Brain microvascular endothelial cell (primary cell): ENCODE measurements around the gene QRFP.
A peak's percentile ranks its signal among the peaks of the same experiment; 100 is the strongest.
"Not testable (repeated sequence)": the region's sequence is repeated elsewhere in the genome, so short reads cannot be mapped to it uniquely, and the experiment has no call there.

Source experiments
- DNase-seq: peaks from one replicate; pipeline ENCODE4 v3.0.0-alpha.2; 2020
- H3K27ac ChIP-seq: fragments of 250-450 bp; sonication (Bioruptor Pico); 2 replicates; pipeline ENCODE4 v1.5.1; 2020; ENCODE audit warnings: mild to moderate bottlenecking, moderate library complexity
- H3K27me3 ChIP-seq: fragments of 250-450 bp; sonication (Bioruptor Pico); replicated peaks from 2 replicates; pipeline ENCODE4 v1.5.1; 2020; ENCODE audit warnings: mild to moderate bottlenecking
- H3K36me3 ChIP-seq: fragments of 250-450 bp; sonication (Bioruptor Pico); replicated peaks from 2 replicates; pipeline ENCODE4 v1.5.1; 2020; ENCODE audit warnings: mild to moderate bottlenecking
- H3K4me3 ChIP-seq: 2 replicates; pipeline ENCODE4 v1.5.1; 2011; ENCODE audit warnings: low read depth, mild to moderate bottlenecking, control low read depth, low read length, moderate library complexity
- CTCF ChIP-seq: IDR thresholded peaks from 2 replicates; pipeline ENCODE4 v1.5.1; 2011; ENCODE audit warnings: low read depth, mild to moderate bottlenecking, moderate library complexity, low read length, control low read depth, inconsistent platforms; ENCODE audit errors: missing control alignments
- in situ Hi-C: cut with HindIII; loops from 2 replicates; pipeline ENCODE4 v1.10.0; 2017; ENCODE audit warnings: low sequenced_read_pairs, low pct_ligation_motif_present

Gene QRFP

GRCh38 chr9:130856474-130856873 lies 40.1 kb downstream of the QRFP start:
- no peaks in the 10 kb centered on the region for H3K27me3 ChIP-seq
- no peak for TF ChIP-seq CTCF
- in situ Hi-C loops, result loop anchor here (25.0 kb wide), 1 partner anchor 144 kb away; no protein-coding TSS in a partner anchor
- H3K4me3 ChIP-seq, result no peak overlapping the region
- H3K36me3 ChIP-seq, result peaks cover 59% of the 10 kb centered on the region
- H3K27ac ChIP-seq, result peak overlapping the region; percentile 99
- DNase-seq, result no peak

GRCh38 chr9:130854835-130855234 lies 41.8 kb downstream of the QRFP start:
- Histone ChIP-seq H3K27me3 (no peaks in the 10 kb centered on the region), H3K4me3 (no peak overlapping the region), H3K36me3 (peaks cover 54% of the 10 kb centered on the region), H3K27ac (peak overlapping the region; percentile 99)
- DNase-seq, result no peak
- peak; percentile 17 for TF ChIP-seq CTCF
- in situ Hi-C loops, result loop anchor here (25.0 kb wide), 1 partner anchor 143 kb away; no protein-coding TSS in a partner anchor

- H3K27ac ChIP-seq, result peak overlapping the region; percentile 23
- no peak overlapping the region for H3K4me3 ChIP-seq
- no peaks in the 10 kb centered on the region for H3K27me3 ChIP-seq
- no peak for DNase-seq
- no peak for TF ChIP-seq CTCF
- in situ Hi-C loops, result loop anchor here (25.0 kb wide), 1 partner anchor 142 kb away; no protein-coding TSS in a partner anchor
- peaks cover 53% of the 10 kb centered on the region for H3K36me3 ChIP-seq
Observed at GRCh38 chr9:130854092-130854491, 42.5 kb downstream of the QRFP start.

GRCh38 chr9:130852801-130853200 lies 43.8 kb downstream of the QRFP start:
- Histone ChIP-seq H3K36me3 (peaks cover 48% of the 10 kb centered on the region), H3K4me3 (no peak overlapping the region), H3K27ac (no peak overlapping the region), H3K27me3 (no peaks in the 10 kb centered on the region)
- in situ Hi-C loops, result loop anchor here (25.0 kb wide), 1 partner anchor 140 kb away; no protein-coding TSS in a partner anchor
- TF ChIP-seq CTCF, result no peak
- no peak for DNase-seq

- no peak overlapping the region for H3K4me3 ChIP-seq
- TF ChIP-seq CTCF, result no peak
- in situ Hi-C loops, result no loop called here
- peak overlapping the region; percentile 97 for H3K27ac ChIP-seq
- H3K27me3 ChIP-seq, result no peaks in the 10 kb centered on the region
- H3K36me3 ChIP-seq, result peaks cover 17% of the 10 kb centered on the region
- DNase-seq, result no peak
Observed at GRCh38 chr9:130849356-130849755, 47.3 kb downstream of the QRFP start.

- peak overlapping the region; percentile 97 for H3K27ac ChIP-seq
- H3K27me3 ChIP-seq, in situ Hi-C loops, H3K36me3 ChIP-seq, DNase-seq, H3K4me3 ChIP-seq: not testable (repeated sequence)
Observed at GRCh38 chr9:130848514-130848913, 48.1 kb downstream of the QRFP start.
